Stimulated activated CD4-positive, alpha-beta T cell treated with anti-CD3 and anti-CD28 coated beads, TNF-alpha, amount 100 ng/mL, for 1 hour (primary cell): Measurements from ENCODE around the gene PCDHGC5.

Experiments
- DNase-seq, 3 donors: peaks; one replicate each; pipeline ENCODE4 v3.0.0-alpha.2; 2020; ENCODE audit warnings: low read depth in 3 of 3, low spot score in 1 of 3

PCDHGC5 gene

DNA sequence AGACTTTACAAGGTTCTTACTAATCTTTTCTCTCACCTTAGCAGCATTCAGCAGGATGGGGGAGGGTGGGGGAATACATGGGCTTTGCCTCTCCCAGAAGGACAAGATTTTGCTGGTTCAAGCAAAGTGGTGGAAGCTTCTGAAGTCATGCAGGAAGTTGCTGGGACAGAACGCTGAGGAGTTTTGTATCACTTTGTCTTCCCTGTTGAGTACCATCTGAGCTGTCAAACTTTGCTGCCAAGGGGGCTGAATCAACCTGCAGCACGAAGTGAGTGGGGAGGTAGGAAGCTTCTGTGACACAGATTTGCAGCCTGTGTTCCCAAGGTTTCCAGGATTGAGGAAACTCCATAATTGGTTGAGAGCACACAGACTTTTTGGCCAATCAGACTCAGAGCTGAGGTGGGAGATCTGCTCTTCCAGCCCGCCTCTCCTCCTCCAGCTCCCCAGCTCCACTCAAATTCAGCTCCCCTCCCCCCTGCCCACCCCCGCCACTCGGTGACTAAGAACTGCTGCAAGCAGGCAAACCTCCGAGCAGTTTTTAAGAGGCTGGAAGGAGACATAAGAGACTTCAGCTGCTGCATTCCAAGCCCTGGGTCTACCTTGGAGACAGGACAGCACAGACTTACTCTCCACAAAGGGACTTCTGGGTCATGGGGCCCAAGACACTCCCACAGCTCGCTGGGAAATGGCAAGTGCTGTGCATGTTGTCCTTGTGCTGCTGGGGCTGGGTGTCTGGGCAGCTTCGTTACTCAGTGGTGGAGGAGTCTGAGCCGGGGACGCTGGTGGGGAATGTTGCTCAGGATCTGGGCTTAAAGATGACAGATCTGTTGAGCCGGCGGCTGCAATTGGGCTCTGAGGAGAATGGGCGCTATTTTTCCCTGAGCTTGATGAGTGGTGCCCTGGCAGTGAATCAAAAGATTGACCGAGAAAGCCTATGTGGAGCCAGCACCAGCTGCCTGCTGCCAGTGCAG lies at the start of gene PCDHGC5:
Gene PCDHGC5, plus strand, starts transcription at position 491 of the 971 bp plus-strand sequence. Its CDS starts 160 bp downstream, at position 651.
- DNase-seq = no peak

DNA sequence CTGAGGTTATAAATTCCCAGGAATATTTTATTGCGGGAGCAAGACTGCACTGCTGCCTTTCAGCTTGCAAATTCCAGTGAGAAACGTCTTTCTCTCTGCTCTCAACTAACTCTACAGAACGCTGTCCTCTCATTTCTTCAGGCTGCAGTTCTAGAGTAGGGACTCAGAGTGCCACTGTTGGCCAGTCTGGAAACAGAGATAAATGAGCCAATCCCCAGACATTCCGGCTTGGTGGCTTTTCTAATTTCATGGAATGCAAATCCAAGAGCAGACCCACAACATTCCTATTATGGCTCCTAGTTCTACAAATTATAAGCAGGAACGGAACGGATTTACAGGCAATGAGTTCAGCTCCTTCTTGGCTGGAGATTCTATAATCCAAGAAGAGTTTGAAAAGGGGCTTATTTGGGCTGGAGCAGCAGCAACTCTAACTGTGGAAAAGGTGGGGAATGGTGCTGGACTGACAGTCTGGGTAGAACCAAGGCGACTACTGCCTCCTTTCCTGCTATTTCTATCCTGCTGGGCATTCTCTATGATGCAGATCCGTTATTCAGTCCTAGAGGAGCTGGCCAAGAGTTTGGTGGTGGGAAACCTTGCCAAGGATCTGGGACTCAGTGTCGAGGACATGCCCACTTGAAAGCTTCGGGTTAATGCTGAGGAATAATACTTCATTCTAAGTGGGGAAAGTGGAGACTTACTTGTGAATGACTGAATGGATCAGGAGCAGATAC lies 49.3 kb upstream of the PCDHGC5 start:
- no peak for DNase-seq

GRCh38 chr5:141440341-141440740 lies 48.5 kb upstream of the PCDHGC5 start:
- no peak for DNase-seq

GRCh38 chr5:141441571-141442170 lies 47.2 kb upstream of the PCDHGC5 start:
- no peak for DNase-seq

DNA sequence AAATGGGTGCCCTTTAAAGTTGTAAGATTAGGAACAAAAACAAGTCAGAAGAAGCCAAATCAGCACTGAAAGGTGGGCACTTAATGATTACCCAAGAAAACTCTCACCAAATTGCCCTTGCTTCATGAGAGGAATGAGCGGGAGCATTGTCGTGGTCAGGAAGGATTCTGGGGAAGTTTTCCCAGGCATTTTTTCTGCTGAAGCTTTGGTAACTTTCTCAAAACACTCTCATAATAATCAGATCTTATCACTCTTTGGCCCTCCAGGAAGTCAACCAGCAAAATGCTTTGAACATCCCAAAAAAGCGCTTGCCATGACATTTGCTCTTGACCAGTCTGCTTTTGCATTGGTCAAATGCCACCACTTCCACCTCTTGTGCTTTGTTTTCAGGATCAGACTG lies 23.5 kb upstream of the PCDHGC5 start:
- DNase-seq = no peak

DNA sequence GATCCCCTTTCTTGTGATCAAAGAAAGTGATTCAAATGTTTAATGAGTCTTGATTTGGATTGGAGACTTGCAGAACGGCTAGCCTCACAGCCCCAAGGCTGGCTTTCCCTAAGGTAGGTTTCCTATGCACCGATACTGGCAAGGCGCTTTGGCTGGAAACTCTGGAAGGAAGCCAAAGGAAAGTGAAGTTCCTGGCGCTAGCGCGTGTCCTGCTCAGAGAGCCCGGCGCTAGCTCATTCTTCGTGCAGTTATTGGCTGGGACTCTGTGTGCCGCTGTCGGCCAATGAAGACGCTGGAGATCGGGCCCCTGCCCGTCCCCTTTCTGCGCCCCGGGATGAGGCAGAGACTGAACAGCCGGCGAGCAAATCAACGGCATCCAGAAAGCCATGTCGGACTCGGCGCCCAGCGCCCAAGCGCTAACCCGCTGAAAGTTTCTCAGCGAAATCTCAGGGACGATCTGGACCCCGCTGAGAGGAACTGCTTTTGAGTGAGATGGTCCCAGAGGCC lies 13.2 kb upstream of the PCDHGC5 start, which contains the start of gene PCDHGC3:
Gene PCDHGC3, plus strand, starts transcription at position 342 of the 507 bp plus-strand sequence. Its CDS starts 151 bp downstream, at position 493.
- peak in 1 of 3 donors; percentile 23 for DNase-seq

GRCh38 chr5:141476132-141476911 lies 12.6 kb upstream of the PCDHGC5 start:
- no peak for DNase-seq

- no peak for DNase-seq
These were observed 11.8 kb upstream of the PCDHGC5 start for GRCh38 chr5:141477044-141477575.

DNA sequence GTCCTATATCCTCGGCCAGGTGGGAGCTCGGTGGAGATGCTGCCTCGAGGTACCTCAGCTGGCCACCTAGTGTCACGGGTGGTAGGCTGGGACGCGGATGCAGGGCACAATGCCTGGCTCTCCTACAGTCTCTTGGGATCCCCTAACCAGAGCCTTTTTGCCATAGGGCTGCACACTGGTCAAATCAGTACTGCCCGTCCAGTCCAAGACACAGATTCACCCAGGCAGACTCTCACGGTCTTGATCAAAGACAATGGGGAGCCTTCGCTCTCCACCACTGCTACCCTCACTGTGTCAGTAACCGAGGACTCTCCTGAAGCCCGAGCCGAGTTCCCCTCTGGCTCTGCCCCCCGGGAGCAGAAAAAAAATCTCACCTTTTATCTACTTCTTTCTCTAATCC lies 11.1 kb upstream of the PCDHGC5 start:
- DNase-seq = no peak

GRCh38 chr5:141478321-141478945 lies 10.4 kb upstream of the PCDHGC5 start:
- DNase-seq = no peak

DNA sequence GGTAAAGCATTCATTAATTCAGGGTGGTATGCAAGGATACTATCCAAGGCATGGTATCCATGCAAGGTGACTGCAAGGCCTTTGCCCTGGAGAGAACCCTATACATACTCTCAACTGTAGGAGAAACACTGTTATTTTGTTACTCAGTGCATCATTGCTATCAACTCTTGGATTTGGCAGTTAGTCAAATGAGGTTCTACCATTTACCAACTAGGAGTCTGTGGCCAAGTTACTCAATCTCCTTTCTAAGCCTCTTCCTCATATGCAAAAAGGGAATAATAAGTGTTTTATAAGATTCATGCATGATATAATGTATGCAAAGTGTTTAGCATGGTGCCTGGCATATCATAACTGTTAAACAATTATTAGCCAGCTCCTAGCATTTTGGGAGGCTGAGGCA lies 9.1 kb upstream of the PCDHGC5 start:
- DNase-seq = no peak

DNA sequence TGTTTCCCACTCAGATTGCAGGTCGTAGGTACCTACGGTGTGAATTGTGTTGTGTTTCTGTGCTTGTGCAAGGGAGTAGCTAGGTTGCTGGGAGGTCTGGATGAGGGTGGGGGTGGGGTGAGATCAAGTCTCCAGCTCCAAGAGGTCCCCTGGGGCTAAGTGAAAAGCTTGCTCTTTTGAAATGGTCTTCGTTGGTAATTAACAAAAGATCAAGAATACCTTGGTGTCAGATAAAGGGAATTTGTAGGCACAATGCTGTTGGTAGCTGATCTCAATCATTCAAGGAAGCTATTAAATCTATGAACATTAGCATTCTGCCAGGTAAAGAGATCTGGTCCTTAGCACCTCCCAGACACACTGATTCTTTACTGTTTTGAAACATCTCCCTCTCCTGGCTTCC lies 5.0 kb upstream of the PCDHGC5 start:
- no peak for DNase-seq

- DNase-seq = no peak
These were observed 4.6 kb upstream of the PCDHGC5 start for GRCh38 chr5:141484310-141484640.

DNA sequence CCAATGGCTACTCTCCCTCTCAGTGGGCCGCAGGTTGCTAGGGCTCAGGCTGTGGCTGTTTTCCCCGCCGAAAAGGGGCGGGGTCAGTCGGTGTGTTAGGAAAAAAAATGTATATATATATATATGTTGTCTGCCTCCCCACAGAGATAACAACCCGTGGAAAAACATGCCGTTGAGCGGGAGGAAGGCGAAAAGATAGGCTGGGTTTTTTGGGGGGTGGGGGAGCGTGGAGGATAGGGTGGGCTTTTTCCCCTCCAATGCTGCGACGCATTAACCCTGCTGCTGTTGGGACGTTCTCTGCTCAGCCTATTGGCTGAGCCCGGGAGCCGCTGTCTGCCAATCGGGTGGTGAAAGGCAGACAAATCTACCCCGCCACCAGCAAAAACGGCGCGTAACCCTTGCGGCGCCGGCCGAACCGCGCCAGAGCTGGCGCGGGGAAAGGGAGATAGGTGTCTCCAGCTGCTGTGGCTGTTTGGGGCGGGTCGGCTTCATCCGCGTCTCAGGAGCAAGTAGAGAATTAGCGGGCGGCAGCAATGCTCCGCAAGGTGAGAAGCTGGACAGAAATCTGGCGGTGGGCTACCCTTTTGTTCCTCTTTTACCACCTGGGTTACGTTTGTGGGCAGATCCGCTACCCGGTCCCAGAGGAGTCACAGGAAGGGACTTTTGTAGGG lies 4.1 kb upstream of the PCDHGC5 start, which contains the start of gene PCDHGC4:
Gene PCDHGC4, plus strand, starts transcription at position 390 of the 671 bp plus-strand sequence. Its CDS starts 144 bp downstream, at position 534.
- DNase-seq = no peak

GRCh38 chr5:141485321-141486055 lies 3.4 kb upstream of the PCDHGC5 start:
- DNase-seq = no peak

- DNase-seq = no peak
These were observed 2.8 kb upstream of the PCDHGC5 start for GRCh38 chr5:141486091-141486490.

DNA sequence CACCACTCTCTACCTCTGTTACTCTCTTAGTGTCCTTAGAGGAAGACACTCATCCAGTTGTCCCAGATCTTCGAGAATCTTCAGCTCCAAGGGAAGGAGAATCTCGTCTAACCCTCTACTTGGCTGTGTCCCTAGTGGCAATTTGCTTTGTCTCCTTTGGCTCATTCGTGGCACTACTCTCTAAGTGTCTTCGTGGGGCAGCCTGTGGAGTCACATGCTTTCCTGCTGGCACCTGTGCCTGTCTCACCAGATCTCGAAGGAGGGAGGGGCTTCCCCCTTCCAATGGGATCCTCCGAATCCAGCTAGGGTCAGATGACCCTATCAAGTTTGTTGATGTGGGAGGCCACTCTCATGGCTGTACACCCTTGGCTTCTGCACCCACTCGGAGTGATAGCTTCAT lies 1.8 kb upstream of the PCDHGC5 start:
- no peak for DNase-seq

- DNase-seq = no peak
These were observed 960 bp downstream of the PCDHGC5 start for GRCh38 chr5:141489841-141490240.

DNA sequence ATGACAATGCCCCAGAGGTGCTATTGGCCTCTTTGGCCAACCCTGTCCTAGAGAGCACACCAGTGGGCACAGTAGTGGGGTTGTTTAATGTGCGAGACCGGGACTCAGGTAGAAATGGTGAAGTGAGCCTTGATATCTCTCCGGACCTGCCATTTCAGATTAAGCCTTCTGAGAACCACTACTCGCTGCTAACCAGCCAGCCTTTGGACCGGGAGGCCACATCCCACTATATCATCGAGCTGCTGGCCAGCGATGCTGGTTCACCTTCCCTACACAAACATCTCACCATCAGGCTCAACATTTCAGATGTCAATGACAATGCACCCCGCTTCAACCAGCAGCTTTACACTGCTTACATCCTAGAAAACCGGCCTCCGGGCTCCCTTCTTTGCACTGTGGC lies 1.4 kb downstream of the PCDHGC5 start:
- DNase-seq = no peak
